Activated CD8-positive, alpha-beta memory T cell treated with anti-CD3 and anti-CD28 coated beads, Interleukin-2, amount 10 ng/mL, durations not matched to agents 7 days and 5 days (primary cell): ENCODE results near the gene PRR33. TPM values are rescaled to one million over a fixed set of nuclear protein-coding genes. Genes with fewer than 3 reads are reported as not detected.

Experiments
- ATAC-seq: fragments of 150-1000 bp; cut with Tn5 transposase; one replicate; pipeline ENCODE4 v1.10.0; 2021; ENCODE audit warnings: moderate library complexity
- CTCF ChIA-PET: fragments of 350-600 bp; sonication (Branson Sonifier 250); formaldehyde crosslinking; loops from one replicate; lab custom pipeline; 2021; ENCODE audit warnings: antibody characterized with exemption; lab: Charles Lee
- DNase-seq: peaks from one replicate; pipeline ENCODE4 v3.0.0-alpha.2; 2020
- H3K27ac Mint-ChIP-seq: one replicate; pipeline ENCODE4 v1.8.0; 2021; ENCODE audit warnings: mild to moderate bottlenecking, mixed read lengths
- H3K27me3 Mint-ChIP-seq: one replicate; pipeline ENCODE4 v1.8.0; 2021; ENCODE audit warnings: mixed read lengths
- H3K36me3 Mint-ChIP-seq: one replicate; pipeline ENCODE4 v1.8.0; 2021; ENCODE audit warnings: mild to moderate bottlenecking, mixed read lengths
- H3K4me1 Mint-ChIP-seq: one replicate; pipeline ENCODE4 v1.8.0; 2021; ENCODE audit warnings: mixed read lengths
- H3K4me3 Mint-ChIP-seq: one replicate; pipeline ENCODE4 v1.8.0; 2021; ENCODE audit warnings: mild to moderate bottlenecking, moderate library complexity, mixed read lengths
- H3K9me3 Mint-ChIP-seq: one replicate; pipeline ENCODE4 v1.8.0; 2022; ENCODE audit warnings: low read depth, mixed read lengths
- total RNA-seq, 2 experiments: library from RNA; stranded (reverse); gene quantifications; one replicate each; pipeline ENCODE4 v1.2.3, GENCODE V29; 2021

Gene PRR33
- total RNA-seq, 2 experiments from 2014 or later: not detected

DNA sequence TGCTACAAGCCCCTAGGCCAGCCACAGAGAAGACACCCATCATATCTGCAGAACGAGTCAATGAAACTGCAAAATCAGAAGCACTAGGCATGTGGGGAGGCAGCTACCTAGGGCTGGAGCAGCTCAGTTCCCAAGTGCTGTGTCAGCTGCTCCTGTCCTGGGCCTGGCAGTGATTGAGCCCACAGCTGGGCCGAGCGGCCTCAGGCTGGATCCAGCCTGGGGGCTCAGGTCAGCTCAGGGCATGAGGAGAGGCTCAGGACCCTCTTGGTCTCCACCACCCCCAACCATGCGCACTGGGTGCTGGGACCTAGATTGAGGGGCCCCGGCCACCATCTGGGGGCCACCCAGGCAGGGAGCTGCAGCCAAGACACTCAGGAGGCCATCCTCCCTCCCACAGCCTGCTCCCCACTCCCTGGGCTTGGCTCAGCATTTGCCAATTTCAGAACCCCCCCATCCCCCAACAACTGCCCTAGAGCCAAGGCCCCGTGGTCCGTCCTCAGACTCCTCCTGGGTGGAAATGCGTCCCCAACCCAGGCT, 25.4 kb upstream of the PRR33 start:
- CTCF ChIA-PET: interaction anchor here (1.0 to 4.0 kb wide), 5 partner anchors 27 to 223 kb away, joined by 3 to 23 read pairs (median 8); partner anchors contain the start of genes LSP1 and PRR33
- H3K9me3 Mint-ChIP-seq: peaks cover 3% of the 10 kb centered on the region
- no peak overlapping the region for H3K4me3 Mint-ChIP-seq
- ATAC-seq (peak; percentile 22), DNase-seq (no peak)
- peaks cover 2% of the 10 kb centered on the region for H3K36me3 Mint-ChIP-seq
- peak overlapping the region; percentile 13 for H3K27ac Mint-ChIP-seq
- peaks cover 9% of the 10 kb centered on the region for H3K4me1 Mint-ChIP-seq
- H3K27me3 Mint-ChIP-seq: peaks cover 4% of the 10 kb centered on the region

DNA sequence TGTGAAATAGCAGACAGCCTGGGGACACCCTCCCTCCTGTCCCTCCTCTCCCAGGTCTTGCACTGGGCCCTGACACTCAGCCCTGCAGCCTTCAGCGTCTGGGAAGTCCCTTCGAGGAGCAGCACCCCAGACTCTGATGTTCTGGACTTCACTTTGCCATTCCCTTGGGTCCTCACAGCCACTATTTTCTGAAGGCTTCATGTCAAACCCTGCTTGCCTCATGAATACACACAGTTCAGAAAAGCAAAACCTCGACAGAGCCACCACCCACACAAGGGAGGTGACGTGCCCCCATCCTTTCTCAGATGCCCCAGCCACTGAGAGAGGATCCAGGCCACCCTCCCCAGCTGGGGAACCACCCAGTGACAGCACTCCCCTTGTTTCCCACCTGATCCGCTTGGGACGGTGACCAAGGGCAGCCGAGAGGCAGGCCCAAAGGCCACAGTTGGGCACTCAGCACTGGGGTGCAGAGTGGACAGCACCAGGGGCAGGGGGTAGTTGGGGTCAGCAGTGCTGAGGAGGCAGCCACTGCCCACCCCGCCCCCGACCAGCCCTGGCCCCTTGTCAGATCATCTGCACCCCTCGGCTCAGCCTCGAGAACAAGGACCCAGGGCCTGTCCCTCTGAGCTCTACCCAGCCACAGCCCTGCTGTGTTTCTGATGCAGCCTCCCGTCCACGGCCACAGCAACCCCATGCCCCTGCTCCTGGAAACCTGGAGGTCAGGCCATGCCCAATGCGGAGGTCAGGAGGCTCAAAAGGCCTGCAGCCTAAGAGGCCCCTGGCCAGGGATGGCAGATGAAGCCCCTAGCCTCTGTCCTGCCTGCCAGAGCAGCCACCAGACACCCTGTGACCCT, 24.7 kb upstream of the PRR33 start:
- H3K9me3 Mint-ChIP-seq: peaks cover 3% of the 10 kb centered on the region
- peaks cover 4% of the 10 kb centered on the region for H3K27me3 Mint-ChIP-seq
- CTCF ChIA-PET: interaction anchor here (1.2 to 4.0 kb wide), 4 partner anchors 26 to 222 kb away, joined by 3 to 23 read pairs (median 10); partner anchors contain the start of genes LSP1 and PRR33
- peak overlapping the region; percentile 20 for H3K27ac Mint-ChIP-seq
- peaks cover 9% of the 10 kb centered on the region for H3K4me1 Mint-ChIP-seq
- ATAC-seq: peak; percentile 32
- DNase-seq: no peak
- no peak overlapping the region for H3K4me3 Mint-ChIP-seq
- peaks cover 2% of the 10 kb centered on the region for H3K36me3 Mint-ChIP-seq

DNA sequence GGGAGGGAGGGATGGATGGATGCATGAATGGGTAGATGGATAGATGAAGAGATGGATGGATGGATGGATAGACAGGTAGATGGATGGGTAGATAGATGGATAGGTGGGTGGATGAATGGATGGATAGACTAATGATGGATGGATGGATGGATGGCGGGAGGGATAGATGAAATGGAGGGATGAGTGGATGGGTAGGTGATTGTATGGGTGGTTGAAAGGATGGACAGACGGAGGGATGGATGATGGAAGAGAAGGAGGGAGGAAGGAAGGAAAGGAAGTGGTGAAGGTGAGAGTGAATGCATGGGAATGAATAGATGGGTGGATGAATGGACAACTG, 24.1 kb upstream of the PRR33 start:
- H3K36me3 Mint-ChIP-seq: peaks cover 2% of the 10 kb centered on the region
- DNase-seq (no peak), ATAC-seq (no peak)
- CTCF ChIA-PET: interaction anchor here (4.0 kb wide), 1 partner anchor 25 kb away, joined by 23 read pairs; the partner anchor contains the start of gene PRR33
- peaks cover 5% of the 10 kb centered on the region for H3K27me3 Mint-ChIP-seq
- H3K27ac Mint-ChIP-seq: no peak overlapping the region
- peaks cover 9% of the 10 kb centered on the region for H3K4me1 Mint-ChIP-seq
- no peak overlapping the region for H3K4me3 Mint-ChIP-seq
- peaks cover 3% of the 10 kb centered on the region for H3K9me3 Mint-ChIP-seq

DNA sequence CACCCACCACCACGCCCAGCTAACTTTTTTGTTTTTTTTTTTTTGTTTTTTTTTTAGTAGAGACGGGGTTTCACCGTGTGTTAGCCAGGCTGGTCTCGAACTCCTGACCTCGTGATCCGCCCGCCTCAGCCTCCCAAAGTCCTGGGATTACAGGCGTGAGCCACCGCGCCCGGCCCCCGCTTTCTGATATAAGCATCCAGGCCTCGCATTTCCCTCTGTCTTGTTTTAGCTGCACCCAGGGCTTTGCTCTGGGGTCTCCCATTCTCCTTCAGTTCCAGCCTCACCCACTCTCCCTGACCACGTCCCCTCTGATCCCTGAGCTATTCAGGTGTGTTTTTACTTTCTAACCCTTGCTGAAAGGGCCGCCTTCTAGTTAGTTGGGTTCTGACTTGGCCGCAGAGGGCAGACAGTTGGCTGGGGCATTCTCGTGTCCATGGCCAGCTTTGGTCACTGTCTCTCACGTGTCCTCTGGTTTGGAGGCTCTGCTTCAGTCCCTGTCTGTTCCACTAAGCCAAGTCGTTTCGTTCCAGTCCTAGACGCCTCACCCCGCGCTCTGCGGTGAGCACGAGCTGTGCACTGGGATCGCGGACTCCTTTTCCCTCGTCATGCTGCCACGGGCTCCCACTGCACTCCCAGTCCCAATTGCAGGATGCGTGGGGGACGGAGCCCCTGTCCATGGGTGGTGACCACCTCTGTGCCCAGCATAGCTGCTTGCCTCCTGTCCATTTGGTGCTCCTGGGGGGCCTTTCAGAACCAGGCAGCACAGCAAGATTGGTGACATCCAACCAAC, 21.8 kb upstream of the PRR33 start:
- ATAC-seq (no peak), DNase-seq (no peak)
- Mint-ChIP-seq H3K27me3 (peaks cover 11% of the 10 kb centered on the region), H3K36me3 (peaks cover 2% of the 10 kb centered on the region), H3K4me3 (no peak overlapping the region), H3K9me3 (peaks cover 3% of the 10 kb centered on the region), H3K27ac (no peak overlapping the region), H3K4me1 (peaks cover 9% of the 10 kb centered on the region)
- CTCF ChIA-PET: interaction anchor here (0.6 kb wide), 1 partner anchor 360 kb away, joined by 3 read pairs; no protein-coding TSS in a partner anchor

DNA sequence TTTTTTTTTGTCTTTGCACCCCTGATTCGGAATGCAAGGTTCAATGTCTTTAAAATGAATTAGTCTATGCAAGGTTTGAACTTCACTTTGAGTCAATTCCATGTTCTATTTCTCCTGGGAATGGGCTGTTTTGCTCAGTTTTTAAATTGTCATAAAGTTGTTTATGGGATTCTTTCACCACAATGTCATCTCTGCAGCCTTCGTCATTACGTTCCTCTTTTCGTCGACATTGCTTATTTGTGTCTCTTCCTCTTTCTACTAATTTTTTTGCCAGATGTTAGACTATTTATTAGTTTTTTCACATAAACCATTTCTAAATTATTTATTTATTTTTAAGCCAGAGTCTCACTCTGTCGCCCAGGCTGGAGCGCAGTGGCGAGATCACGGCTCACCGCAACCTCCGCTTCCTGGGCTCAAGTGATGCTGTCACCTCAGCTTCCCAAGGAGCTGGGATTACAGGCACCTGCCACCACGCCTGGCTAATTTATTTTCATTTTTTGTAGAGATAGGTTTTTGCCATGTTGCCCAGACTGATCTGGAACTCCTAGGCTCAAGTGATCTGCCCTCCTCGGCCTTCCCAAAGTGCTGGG, 20.7 kb upstream of the PRR33 start:
- H3K27ac Mint-ChIP-seq: no peak overlapping the region
- peaks cover 3% of the 10 kb centered on the region for H3K9me3 Mint-ChIP-seq
- DNase-seq (no peak), ATAC-seq (no peak)
- H3K4me1 Mint-ChIP-seq: peaks cover 9% of the 10 kb centered on the region
- CTCF ChIA-PET: no interaction called here
- H3K27me3 Mint-ChIP-seq: peaks cover 15% of the 10 kb centered on the region
- H3K36me3 Mint-ChIP-seq: peaks cover 2% of the 10 kb centered on the region
- no peak overlapping the region for H3K4me3 Mint-ChIP-seq

DNA sequence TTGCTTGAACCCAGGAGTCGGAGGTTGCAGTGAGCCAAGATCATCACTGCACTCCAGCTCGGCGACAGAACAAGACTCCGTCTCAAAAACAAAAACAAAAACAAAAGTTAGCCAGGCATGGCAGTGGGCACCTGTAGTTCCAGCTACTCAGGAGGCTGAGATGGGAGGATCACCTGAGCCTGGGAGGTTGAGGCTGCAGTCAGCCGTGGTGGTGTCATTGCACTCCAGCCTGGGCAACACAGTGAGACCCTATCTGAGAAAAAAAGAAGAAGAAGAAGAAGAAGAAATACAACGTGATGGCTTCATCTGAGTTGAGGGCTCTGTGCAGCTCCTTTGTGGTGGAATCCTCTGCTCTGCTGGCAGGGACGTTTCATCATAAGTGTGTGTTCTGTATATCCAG, 17.8 kb upstream of the PRR33 start:
- Mint-ChIP-seq H3K36me3 (no peaks in the 10 kb centered on the region), H3K4me1 (no peaks in the 10 kb centered on the region), H3K9me3 (no peaks in the 10 kb centered on the region), H3K27me3 (peaks cover 24% of the 10 kb centered on the region), H3K27ac (no peak overlapping the region), H3K4me3 (no peak overlapping the region)
- DNase-seq: no peak
- CTCF ChIA-PET: interaction anchor here (1.9 kb wide), 1 partner anchor 27 kb away, joined by 3 read pairs; no protein-coding TSS in a partner anchor
- ATAC-seq: no peak

DNA sequence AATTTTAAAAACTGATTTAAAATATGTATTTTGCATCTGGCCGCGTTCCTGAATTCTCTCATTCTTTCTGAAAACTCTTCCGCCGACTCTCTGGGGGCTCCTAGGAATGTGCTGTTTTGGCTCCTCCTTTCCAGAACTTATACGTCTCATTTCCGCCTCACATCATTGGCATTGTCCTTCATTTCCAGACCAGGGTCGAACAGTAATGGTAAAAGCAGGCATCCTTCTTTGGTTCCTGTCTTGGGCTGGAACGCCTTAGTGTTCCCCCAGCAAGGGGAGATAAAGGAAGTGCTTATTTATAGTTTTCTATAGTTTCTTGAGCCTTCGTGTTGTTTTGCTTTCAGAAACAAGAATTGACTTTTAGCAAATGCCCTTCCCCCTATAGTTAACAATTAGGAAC, 16.9 kb upstream of the PRR33 start:
- Mint-ChIP-seq H3K27me3 (peaks cover 23% of the 10 kb centered on the region), H3K36me3 (no peaks in the 10 kb centered on the region), H3K27ac (no peak overlapping the region), H3K4me1 (no peaks in the 10 kb centered on the region), H3K4me3 (no peak overlapping the region), H3K9me3 (no peaks in the 10 kb centered on the region)
- DNase-seq: no peak
- no peak for ATAC-seq
- CTCF ChIA-PET: interaction anchor here (0.9 to 1.8 kb wide), 2 partner anchors 30 to 77 kb away, joined by 3 to 4 read pairs; no protein-coding TSS in a partner anchor

DNA sequence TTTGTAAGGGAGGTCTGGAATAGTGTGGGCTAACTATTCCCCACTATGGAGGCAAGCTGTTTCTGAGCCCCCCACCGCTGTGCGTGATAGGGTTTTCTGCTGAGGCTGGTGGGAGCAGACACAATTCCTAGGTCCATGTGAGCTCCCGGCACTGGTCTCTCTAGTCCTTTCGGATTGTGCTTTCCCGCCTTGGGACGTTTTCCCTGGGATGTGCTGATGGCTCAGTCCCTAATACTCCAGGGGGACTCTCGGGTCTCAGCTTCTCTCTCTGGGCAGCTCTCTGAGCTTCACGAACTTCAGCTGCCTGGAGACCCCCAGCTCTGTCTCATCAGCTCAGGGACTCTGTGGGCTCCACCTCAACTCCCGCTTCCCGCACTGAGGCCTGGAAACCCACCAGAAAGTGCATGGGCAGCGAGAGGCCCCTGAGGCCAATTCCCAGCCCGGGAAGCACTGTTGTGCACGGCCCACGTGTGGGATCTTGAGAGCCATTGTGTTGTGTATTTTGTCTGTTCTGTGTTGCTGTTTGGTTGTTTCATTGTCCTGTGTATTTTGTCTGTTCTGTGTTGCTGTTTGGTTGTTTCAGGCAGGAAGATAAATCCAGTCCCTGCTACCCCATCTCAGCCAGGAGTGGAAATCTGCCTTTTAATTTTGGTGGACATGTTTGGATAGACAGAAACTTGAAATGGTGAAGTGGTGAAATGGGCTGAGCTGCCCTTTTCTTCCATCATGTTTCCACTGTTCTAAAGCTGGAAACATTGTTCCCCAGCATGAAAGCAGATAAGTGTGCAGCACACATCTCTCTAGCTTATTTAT, 15.1 kb upstream of the PRR33 start:
- ATAC-seq: no peak
- CTCF ChIA-PET: interaction anchor here (0.8 to 1.8 kb wide), 7 partner anchors 11 to 254 kb away, joined by 3 to 4 read pairs (median 4); no protein-coding TSS in a partner anchor

DNA sequence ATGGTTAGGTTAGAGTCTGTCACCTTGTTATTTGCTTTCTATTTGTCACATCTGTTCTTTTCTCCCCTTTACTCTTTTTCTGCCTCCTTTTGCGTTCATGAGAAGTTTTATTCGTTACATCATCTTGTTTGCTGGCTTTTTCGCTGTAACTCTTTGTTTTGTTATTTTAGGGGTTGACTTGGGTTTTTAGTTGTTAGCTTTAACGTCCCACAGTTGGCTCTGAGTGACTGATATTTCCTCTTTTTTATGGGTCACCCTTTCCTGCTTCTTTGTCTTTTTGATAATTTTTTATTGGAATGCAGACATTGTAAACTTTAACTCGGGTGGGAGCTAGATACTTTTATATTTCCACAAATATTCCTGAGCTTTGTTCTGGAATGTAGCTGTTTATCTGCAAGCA, 14.5 kb upstream of the PRR33 start:
- H3K9me3 Mint-ChIP-seq: no peaks in the 10 kb centered on the region
- DNase-seq: no peak
- no peak overlapping the region for H3K4me3 Mint-ChIP-seq
- CTCF ChIA-PET: interaction anchor here (0.8 to 1.2 kb wide), 3 partner anchors 24 to 254 kb away, joined by 3 to 4 read pairs (median 4); no protein-coding TSS in a partner anchor
- no peaks in the 10 kb centered on the region for H3K36me3 Mint-ChIP-seq
- no peaks in the 10 kb centered on the region for H3K4me1 Mint-ChIP-seq
- H3K27ac Mint-ChIP-seq: no peak overlapping the region
- H3K27me3 Mint-ChIP-seq: peaks cover 20% of the 10 kb centered on the region
- no peak for ATAC-seq

More for the DNA sequence above, 15.1 kb upstream of the PRR33 start:
- Mint-ChIP-seq H3K4me3 (no peak overlapping the region), H3K4me1 (no peaks in the 10 kb centered on the region), H3K36me3 (no peaks in the 10 kb centered on the region), H3K9me3 (no peaks in the 10 kb centered on the region), H3K27ac (no peak overlapping the region), H3K27me3 (peaks cover 20% of the 10 kb centered on the region)
- no peak for DNase-seq

DNA sequence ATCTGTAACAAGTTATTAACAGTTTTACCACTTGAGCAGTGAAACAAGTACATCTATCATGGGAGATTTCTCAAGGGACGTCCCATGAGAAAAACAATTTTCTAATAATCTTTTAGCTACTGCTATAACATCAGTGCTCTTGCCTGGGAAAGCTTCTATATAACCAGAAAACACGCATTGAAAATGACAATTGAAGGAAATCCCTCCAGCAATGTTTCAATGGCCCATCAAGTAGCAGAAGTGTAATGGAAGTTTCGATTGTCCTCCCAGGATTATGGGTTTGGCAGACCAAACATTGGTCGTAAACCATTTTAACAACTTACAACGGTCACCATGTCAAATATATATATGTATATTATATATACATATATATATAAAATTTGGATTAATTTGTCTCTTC, 8.0 kb upstream of the PRR33 start:
- peaks cover 39% of the 10 kb centered on the region for H3K27me3 Mint-ChIP-seq

DNA sequence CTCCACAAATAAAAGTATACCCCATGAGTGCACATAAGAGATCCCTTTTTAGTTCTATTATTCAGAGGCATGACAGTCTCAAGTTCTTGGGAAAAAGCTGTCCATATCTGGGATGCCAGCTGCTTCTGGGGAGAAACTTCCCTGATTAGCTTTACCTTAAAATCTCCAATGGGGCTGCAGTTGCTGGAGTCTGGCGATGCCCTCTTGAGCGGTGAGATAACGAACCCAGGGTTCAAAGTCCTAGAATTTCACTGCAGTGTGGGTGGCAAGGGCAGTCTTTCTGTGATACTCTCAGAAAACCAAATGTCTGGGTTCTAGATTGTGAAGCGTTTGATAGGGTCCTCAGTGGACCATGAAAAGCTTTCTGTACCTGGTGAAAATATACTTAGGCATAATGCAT, 7.4 kb upstream of the PRR33 start:
- no peak for DNase-seq
- no peak for ATAC-seq
- Mint-ChIP-seq H3K27ac (no peak overlapping the region), H3K27me3 (peaks cover 39% of the 10 kb centered on the region), H3K4me3 (no peak overlapping the region), H3K9me3 (no peaks in the 10 kb centered on the region), H3K36me3 (no peaks in the 10 kb centered on the region), H3K4me1 (peaks cover 2% of the 10 kb centered on the region)
- CTCF ChIA-PET: interaction anchor here (1.0 to 2.8 kb wide), 4 partner anchors 17 to 246 kb away, joined by 3 to 8 read pairs (median 4); no protein-coding TSS in a partner anchor

More for the DNA sequence above, 8.0 kb upstream of the PRR33 start:
- Mint-ChIP-seq H3K9me3 (no peaks in the 10 kb centered on the region), H3K27ac (no peak overlapping the region), H3K4me3 (no peak overlapping the region), H3K4me1 (peaks cover 2% of the 10 kb centered on the region), H3K36me3 (no peaks in the 10 kb centered on the region)
- CTCF ChIA-PET: interaction anchor here (1.0 to 2.8 kb wide), 3 partner anchors 17 to 247 kb away, joined by 3 to 8 read pairs (median 3); no protein-coding TSS in a partner anchor
- no peak for ATAC-seq
- DNase-seq: no peak

DNA sequence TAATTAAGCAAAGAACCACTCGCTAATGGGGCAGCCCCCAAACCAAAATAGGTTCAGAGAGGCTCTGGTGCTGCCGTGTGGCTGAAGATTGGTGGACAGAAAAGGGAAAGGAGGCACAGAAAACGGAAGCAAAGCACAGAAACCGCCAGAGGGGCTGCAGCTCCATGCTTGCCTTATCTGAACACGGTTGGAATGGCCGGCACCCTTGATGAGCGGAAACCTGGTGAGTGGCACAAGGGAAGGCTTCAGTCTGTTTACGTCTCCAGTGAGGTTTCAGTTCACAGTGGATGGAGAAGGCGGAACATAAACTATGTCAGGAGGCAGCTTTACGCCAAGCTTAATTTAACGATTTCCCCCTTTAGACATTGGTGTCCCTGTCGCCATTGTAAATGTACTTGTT, 5.2 kb upstream of the PRR33 start:
- CTCF ChIA-PET: no interaction called here
- no peak for ATAC-seq
- H3K9me3 Mint-ChIP-seq: no peaks in the 10 kb centered on the region
- H3K4me1 Mint-ChIP-seq: peaks cover 8% of the 10 kb centered on the region
- H3K36me3 Mint-ChIP-seq: peaks cover 3% of the 10 kb centered on the region
- H3K4me3 Mint-ChIP-seq: no peak overlapping the region
- peaks cover 39% of the 10 kb centered on the region for H3K27me3 Mint-ChIP-seq
- DNase-seq: no peak
- H3K27ac Mint-ChIP-seq: no peak overlapping the region
